ENCODE results near the gene CCDC170. TPM values are rescaled to one million over a fixed set of nuclear protein-coding genes. Genes with fewer than 3 reads are reported as not detected.

Gene CCDC170
- total and polyA plus RNA-seq, 4 donors, result 2.4 to 24.1 (median 13.2) TPM

- Histone ChIP-seq H3K27me3 (ENCODE audit: control insufficient read depth in 3 of 3, insufficient read depth in 3 of 3, low read length in 2 of 3) (no peaks in the 10 kb centered on the region), H3K4me1 (ENCODE audit: control insufficient read depth in 5 of 5, insufficient read depth in 5 of 5, low read length in 5 of 5) (peaks cover 0 to 6% (median 0%) of the 10 kb centered on the region in 5 donors), H3K4me3 (no peak overlapping the region), H3K9ac (ENCODE audit: insufficient read depth in 1 of 2, low read length in 2 of 2) (peak overlapping the region in 1 of 2 donors; percentile 71), H3K36me3 (ENCODE audit: control insufficient read depth in 4 of 4, insufficient read depth in 4 of 4, low read length in 4 of 4) (no peaks in the 10 kb centered on the region), H3K9me3 (ENCODE audit: control insufficient read depth in 4 of 4, insufficient read depth in 3 of 4, low read length in 3 of 4) (no peaks in the 10 kb centered on the region), H3K27ac (ENCODE audit: low read depth in 1 of 2, low read length in 1 of 2) (no peak overlapping the region)
- DNase-seq (peak in 1 of 3 donors; percentile 16), ATAC-seq (ENCODE audit: insufficient read depth, low FRiP score) (no peak)
- no peak for TF ChIP-seq CTCF (IDR thresholded peaks at IDR 0.05; ENCODE audit: control extremely low read depth, extremely low read depth)
Observed at GRCh38 chr6:151481786-151482185, 12.0 kb upstream of the CCDC170 start.

- H3K4me1 ChIP-seq (ENCODE audit: control insufficient read depth in 5 of 5, insufficient read depth in 5 of 5, low read length in 5 of 5), result peaks cover 0 to 6% (median 0%) of the 10 kb centered on the region in 5 donors
- no peak for TF ChIP-seq CTCF (IDR thresholded peaks at IDR 0.05; ENCODE audit: control extremely low read depth, extremely low read depth)
- H3K9me3 ChIP-seq (ENCODE audit: control insufficient read depth in 4 of 4, insufficient read depth in 3 of 4, low read length in 3 of 4), result no peaks in the 10 kb centered on the region
- 29 to 40% methylated on average over 5 of the region's 5 CpGs for WGBS, 2 donors
- no peak for ATAC-seq (ENCODE audit: insufficient read depth, low FRiP score)
- H3K4me3 ChIP-seq, result no peak overlapping the region
- DNase-seq, result peak in 2 of 3 donors; percentile 70 to 75
- no peaks in the 10 kb centered on the region for H3K36me3 ChIP-seq (ENCODE audit: control insufficient read depth in 4 of 4, insufficient read depth in 4 of 4, low read length in 4 of 4)
- H3K27ac ChIP-seq (ENCODE audit: low read depth in 1 of 2, low read length in 1 of 2), result no peak overlapping the region
- no peaks in the 10 kb centered on the region for H3K27me3 ChIP-seq (ENCODE audit: control insufficient read depth in 3 of 3, insufficient read depth in 3 of 3, low read length in 2 of 3)
- H3K9ac ChIP-seq (ENCODE audit: insufficient read depth in 1 of 2, low read length in 2 of 2), result peak overlapping the region in 1 of 2 donors; percentile 3
Observed at GRCh38 chr6:151482290-151482689, 11.5 kb upstream of the CCDC170 start.

GRCh38 chr6:151483994-151484393 lies 9.8 kb upstream of the CCDC170 start:
- H3K9me3 ChIP-seq (ENCODE audit: control insufficient read depth in 4 of 4, insufficient read depth in 3 of 4, low read length in 3 of 4), result no peaks in the 10 kb centered on the region
- H3K4me3 ChIP-seq, result no peak overlapping the region
- no peak for TF ChIP-seq CTCF (IDR thresholded peaks at IDR 0.05; ENCODE audit: control extremely low read depth, extremely low read depth)
- no peaks in the 10 kb centered on the region for H3K27me3 ChIP-seq (ENCODE audit: control insufficient read depth in 3 of 3, insufficient read depth in 3 of 3, low read length in 2 of 3)
- ATAC-seq (ENCODE audit: insufficient read depth, low FRiP score), result no peak
- no peak overlapping the region for H3K27ac ChIP-seq (ENCODE audit: low read depth in 1 of 2, low read length in 1 of 2)
- no peak for DNase-seq
- H3K36me3 ChIP-seq (ENCODE audit: control insufficient read depth in 4 of 4, insufficient read depth in 4 of 4, low read length in 4 of 4), result no peaks in the 10 kb centered on the region
- H3K9ac ChIP-seq (ENCODE audit: insufficient read depth in 1 of 2, low read length in 2 of 2), result no peak overlapping the region
- H3K4me1 ChIP-seq (ENCODE audit: control insufficient read depth in 5 of 5, insufficient read depth in 5 of 5, low read length in 5 of 5), result peaks cover 0 to 6% (median 0%) of the 10 kb centered on the region in 5 donors

- H3K9me3 ChIP-seq (ENCODE audit: control insufficient read depth in 4 of 4, insufficient read depth in 3 of 4, low read length in 3 of 4), result no peaks in the 10 kb centered on the region
- WGBS, 2 donors, result 57 to 69% methylated on average over 2 of the region's 2 CpGs
- H3K4me3 ChIP-seq, result no peak overlapping the region
- ATAC-seq (ENCODE audit: insufficient read depth, low FRiP score), result no peak
- H3K9ac ChIP-seq (ENCODE audit: insufficient read depth in 1 of 2, low read length in 2 of 2), result no peak overlapping the region
- peaks cover 0 to 4% (median 0%) of the 10 kb centered on the region in 3 donors for H3K27me3 ChIP-seq (ENCODE audit: control insufficient read depth in 3 of 3, insufficient read depth in 3 of 3, low read length in 2 of 3)
- no peak overlapping the region for H3K27ac ChIP-seq (ENCODE audit: low read depth in 1 of 2, low read length in 1 of 2)
- peaks cover 0 to under 1% (median 0%) of the 10 kb centered on the region in 5 donors for H3K4me1 ChIP-seq (ENCODE audit: control insufficient read depth in 5 of 5, insufficient read depth in 5 of 5, low read length in 5 of 5)
- DNase-seq, result no peak
- no peaks in the 10 kb centered on the region for H3K36me3 ChIP-seq (ENCODE audit: control insufficient read depth in 4 of 4, insufficient read depth in 4 of 4, low read length in 4 of 4)
- no peak for TF ChIP-seq CTCF (IDR thresholded peaks at IDR 0.05; ENCODE audit: control extremely low read depth, extremely low read depth)
Observed at GRCh38 chr6:151488226-151488625, 5.6 kb upstream of the CCDC170 start.

Data from lung (tissue), 12 donors.